ENCODE results near the gene PMEPA1. TPM values are rescaled to one million over a fixed set of nuclear protein-coding genes. Genes with fewer than 3 reads are reported as not detected.

Gene PMEPA1
- total RNA-seq, 1 experiment from 2014 or later, result 163 TPM

DNA sequence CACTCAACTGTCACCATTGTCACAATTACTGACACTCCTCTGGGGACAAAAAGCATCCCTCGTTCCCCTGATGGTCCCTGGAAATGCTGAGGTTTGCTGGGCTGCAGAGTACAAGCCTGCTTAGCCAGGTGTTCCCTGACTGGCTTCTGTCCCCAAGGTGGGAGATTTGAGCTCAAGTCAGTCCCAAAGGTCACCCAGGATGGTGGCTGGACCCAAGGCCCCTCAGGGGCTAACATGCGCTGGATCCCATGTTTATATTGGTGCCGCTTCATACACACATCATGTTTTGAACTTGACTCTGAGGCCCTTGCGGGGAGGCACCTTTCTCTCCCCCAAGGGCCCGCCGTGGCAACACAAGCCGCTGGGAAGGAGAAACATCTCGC, 44.2 kb downstream of the PMEPA1 start:
- H3K79me2 ChIP-seq (ENCODE audit: low read depth), result peaks cover 99% of the 10 kb centered on the region
- POLR2A ChIA-PET (ENCODE audit: unreplicated experiment), result no interaction called here
- TF ChIP-seq EZH2 (IDR thresholded peaks at IDR 0.05; ENCODE audit: low read depth), result no peak
- no peak for TF ChIP-seq CTCF (conservative IDR thresholded peaks at IDR 0.05)

DNA sequence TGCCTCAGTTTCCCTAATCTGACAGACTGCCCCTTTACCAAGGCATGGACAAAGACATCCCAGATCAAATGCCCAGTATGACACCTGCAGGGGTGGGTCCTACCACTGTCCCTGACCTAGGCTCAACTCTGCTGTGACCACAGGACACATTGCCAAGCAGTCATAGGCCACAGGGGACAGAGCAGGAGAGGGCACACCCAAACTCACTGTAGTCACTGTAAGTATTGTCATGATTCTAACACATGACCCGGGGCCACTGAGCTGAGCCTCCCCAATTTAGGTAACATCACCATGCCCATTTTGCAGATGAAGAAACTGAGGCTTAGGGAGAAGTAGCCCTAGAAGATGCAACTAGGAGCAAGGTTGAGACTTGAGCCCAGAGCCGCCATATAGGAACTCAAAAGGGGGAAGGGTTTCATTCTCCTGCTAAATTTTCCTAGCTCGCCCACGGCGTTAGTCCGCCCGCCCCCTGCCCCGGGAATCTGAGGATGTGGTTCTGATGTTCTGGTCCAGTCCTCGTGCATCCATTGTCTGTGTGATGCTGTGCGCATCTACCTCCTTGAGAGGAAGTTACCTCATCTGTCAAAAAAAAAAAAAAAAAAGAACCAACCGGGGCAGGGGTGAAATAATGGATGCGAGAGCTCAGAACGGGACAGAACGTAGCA, 44.8 kb downstream of the PMEPA1 start:
- ChIA-PET CTCF (no interaction called here), POLR2A (ENCODE audit: unreplicated experiment) (no interaction called here)
- H3K4me1 ChIP-seq (replicated peaks; ENCODE audit: insufficient read depth), result no peaks in the 10 kb centered on the region
- H2AFZ ChIP-seq, result no peak overlapping the region
- intact Hi-C loops (cut with micrococcal nuclease; ENCODE audit: unreplicated experiment), result no loop called here
- H3K79me2 ChIP-seq (ENCODE audit: low read depth), result peaks cover 99% of the 10 kb centered on the region
- H3F3A ChIP-seq (ENCODE audit: insufficient read depth, low read depth), result peaks cover 20% of the 10 kb centered on the region; the same call in 1 of the 2 replicates
- H3K4me2 ChIP-seq, result no peak overlapping the region
- no TSS peak for BruUV-seq (replicated peaks)
- H3K4me3 ChIP-seq, result no peak overlapping the region
- H3K9me2 ChIP-seq (ENCODE audit: insufficient read depth), result no peaks in the 10 kb centered on the region
- peaks cover 16% of the 10 kb centered on the region; the same call in 1 of the 2 replicates for H3K36me3 ChIP-seq (ENCODE audit: low read depth)
- H3K27ac ChIP-seq, result no peak overlapping the region
- no peaks in the 10 kb centered on the region for H3K9me3 ChIP-seq (ENCODE audit: insufficient read depth, low read depth)
- TF ChIP-seq EZH2 (IDR thresholded peaks at IDR 0.05; ENCODE audit: low read depth) (no peak), CTCF (conservative IDR thresholded peaks at IDR 0.05) (no peak)
- no peak for DNase-seq
- H3K27me3 ChIP-seq (ENCODE audit: insufficient read depth, low read depth), result no peaks in the 10 kb centered on the region
- peaks cover 95% of the 10 kb centered on the region for H4K20me1 ChIP-seq (ENCODE audit: insufficient read depth)

More for the DNA sequence above, 44.2 kb downstream of the PMEPA1 start:
- Histone ChIP-seq H3K27me3 (ENCODE audit: insufficient read depth, low read depth) (no peaks in the 10 kb centered on the region), H3K27ac (no peak overlapping the region), H3K9me3 (ENCODE audit: insufficient read depth, low read depth) (no peaks in the 10 kb centered on the region), H3K36me3 (ENCODE audit: low read depth) (peaks cover 11% of the 10 kb centered on the region; the same call in 1 of the 2 replicates), H3K4me3 (no peak overlapping the region), H4K20me1 (ENCODE audit: insufficient read depth) (peaks cover 98% of the 10 kb centered on the region), H3K4me2 (no peak overlapping the region), H3K4me1 (replicated peaks; ENCODE audit: insufficient read depth) (0 out of 2 replicates have a peak, but pooled peaks cover 1% of the 10 kb centered on the region), H2AFZ (no peak overlapping the region), H3K9me2 (ENCODE audit: insufficient read depth) (no peaks in the 10 kb centered on the region), H3F3A (ENCODE audit: insufficient read depth, low read depth) (peaks cover 21% of the 10 kb centered on the region; the same call in 1 of the 2 replicates)
- CTCF ChIA-PET, result no interaction called here
- no peak for DNase-seq
- BruUV-seq (replicated peaks), result no TSS peak
- intact Hi-C loops (cut with micrococcal nuclease; ENCODE audit: unreplicated experiment), result no loop called here

DNA sequence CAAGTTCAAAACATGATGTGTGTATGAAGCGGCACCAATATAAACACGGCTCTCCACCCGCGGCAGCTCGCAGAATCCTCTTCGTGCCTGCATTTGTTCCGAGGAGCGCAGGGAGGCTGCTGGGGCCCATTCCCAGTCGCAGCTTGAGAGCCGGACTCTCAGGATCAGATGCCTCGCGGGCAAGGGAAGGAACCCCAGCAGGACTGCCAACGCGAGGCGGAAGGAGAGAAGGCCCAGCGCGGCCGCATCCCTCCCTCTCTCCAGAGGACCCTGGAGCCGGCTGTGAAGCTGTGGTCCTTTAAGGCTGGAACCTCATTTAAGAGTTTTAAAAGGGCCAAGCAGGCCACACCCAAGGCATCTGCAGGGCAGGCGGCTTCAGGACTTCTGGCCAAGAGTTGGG, 45.3 kb downstream of the PMEPA1 start:
- TF ChIP-seq CTCF (conservative IDR thresholded peaks at IDR 0.05) (no peak), EZH2 (IDR thresholded peaks at IDR 0.05; ENCODE audit: low read depth) (no peak)
- Histone ChIP-seq H2AFZ (no peak overlapping the region), H3K9me2 (ENCODE audit: insufficient read depth) (no peaks in the 10 kb centered on the region), H3K4me2 (no peak overlapping the region), H3K9me3 (ENCODE audit: insufficient read depth, low read depth) (no peaks in the 10 kb centered on the region), H3F3A (ENCODE audit: insufficient read depth, low read depth) (peaks cover 26% of the 10 kb centered on the region; the same call in 1 of the 2 replicates), H3K4me3 (no peak overlapping the region), H3K79me2 (ENCODE audit: low read depth) (peaks cover 98% of the 10 kb centered on the region), H3K27me3 (ENCODE audit: insufficient read depth, low read depth) (no peaks in the 10 kb centered on the region), H3K4me1 (replicated peaks; ENCODE audit: insufficient read depth) (no peaks in the 10 kb centered on the region), H4K20me1 (ENCODE audit: insufficient read depth) (peaks cover 95% of the 10 kb centered on the region), H3K27ac (no peak overlapping the region), H3K36me3 (ENCODE audit: low read depth) (peaks cover 16% of the 10 kb centered on the region)
- BruUV-seq (replicated peaks), result no TSS peak
- intact Hi-C loops (cut with micrococcal nuclease; ENCODE audit: unreplicated experiment), result no loop called here
- ChIA-PET POLR2A (ENCODE audit: unreplicated experiment) (no interaction called here), CTCF (no interaction called here)
- no peak for DNase-seq
